Gastrocnemius medialis (tissue), 4 donors: Measurements from ENCODE around the gene KCNMB4.

Experiments
- CTCF ChIP-seq, 5 experiments: fragments of 450-650 bp in 3 of 5; fragments of 200-600 bp in 2 of 5; sonication (generic) in 2 of 5; IDR thresholded peaks in 4 of 5; conservative IDR thresholded peaks in 1 of 5; 1 replicate in 4 of 5; 2 replicates in 1 of 5; pipeline ENCODE4 v1.5.1; 2016 to 2019; ENCODE audit warnings: antibody characterized with exemption in 5 of 5, mild to moderate bottlenecking in 3 of 5, moderate library complexity in 3 of 5
- POLR2A ChIP-seq, 2 donors: fragments of 450-650 bp; IDR thresholded peaks; one replicate each; pipeline ENCODE4 v1.6.1; 2017; ENCODE audit warnings: antibody characterized with exemption in 2 of 2, mild to moderate bottlenecking in 2 of 2, moderate library complexity in 2 of 2

DNA sequence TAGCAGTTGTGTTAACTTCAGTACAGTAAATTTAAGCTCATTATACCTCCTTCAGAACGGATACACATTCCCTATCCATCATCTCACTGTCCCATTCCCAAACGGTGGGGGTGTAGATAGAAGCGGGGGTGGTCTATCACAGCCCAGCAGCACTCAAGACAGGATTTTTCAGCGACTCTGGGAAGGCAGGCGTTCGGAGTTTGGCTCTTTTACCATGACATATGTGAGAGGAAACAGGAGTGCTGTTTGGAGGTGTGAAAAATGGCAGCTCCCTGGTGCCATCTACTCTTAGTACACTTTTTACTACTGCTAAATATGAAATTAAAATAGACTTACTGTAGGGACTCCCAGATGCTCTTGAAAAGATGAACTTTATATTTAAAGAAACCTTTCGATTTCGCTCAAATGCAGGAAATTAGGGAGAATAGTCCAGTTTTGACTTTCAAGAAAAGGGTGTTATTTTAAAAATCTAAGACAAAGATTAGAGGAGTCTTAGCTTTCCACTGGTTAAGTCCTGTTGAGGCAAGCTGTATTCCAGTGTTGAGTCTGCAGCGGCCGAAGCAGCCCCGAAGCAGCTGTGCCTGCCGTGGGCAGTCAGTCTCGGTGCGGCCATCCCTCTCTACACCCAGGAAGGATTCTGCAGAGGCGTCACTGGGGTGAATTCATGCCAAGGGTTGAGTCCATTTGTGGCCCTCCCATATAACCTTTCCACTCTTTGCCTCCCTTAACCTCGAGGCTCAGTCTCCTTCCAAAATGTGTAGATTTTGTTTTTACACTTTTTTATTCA, 42.1 kb downstream of the KCNMB4 start:
- TF ChIP-seq CTCF (IDR thresholded peaks at IDR 0.05 in 4 of 5, conservative IDR thresholded peaks at IDR 0.05 in 1 of 5) (no peak), POLR2A (IDR thresholded peaks at IDR 0.05) (no peak)
